ENCODE measurements around the gene ZNF805.
A peak's percentile ranks its signal among the peaks of the same experiment; 100 is the strongest.

Gene ZNF805

DNA sequence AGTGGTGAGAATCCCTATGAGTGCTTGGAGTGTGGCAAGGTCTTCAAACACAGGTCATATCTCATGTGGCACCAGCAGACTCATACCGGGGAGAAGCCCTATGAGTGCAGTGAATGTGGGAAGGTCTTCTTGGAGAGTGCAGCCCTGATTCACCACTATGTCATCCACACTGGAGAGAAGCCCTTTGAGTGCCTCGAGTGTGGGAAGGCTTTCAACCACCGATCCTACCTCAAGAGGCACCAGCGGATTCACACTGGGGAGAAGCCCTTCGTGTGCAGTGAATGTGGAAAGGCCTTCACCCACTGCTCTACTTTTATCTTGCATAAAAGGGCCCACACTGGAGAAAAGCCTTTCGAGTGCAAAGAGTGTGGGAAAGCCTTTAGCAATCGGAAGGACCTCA, 28.3 kb upstream of the ZNF805 start:
- DNase-seq (ENCODE audit: low read depth in 2 of 2) = peak in 1 of 2 donors; percentile 14
- no peak overlapping the region for H3K4me3 ChIP-seq (replicated peaks in 1 of 2; ENCODE audit: low read depth in 2 of 2, low read length in 2 of 2)
- no peak for TF ChIP-seq CTCF (IDR thresholded peaks at IDR 0.05; ENCODE audit: low read depth, low read length)

DNA sequence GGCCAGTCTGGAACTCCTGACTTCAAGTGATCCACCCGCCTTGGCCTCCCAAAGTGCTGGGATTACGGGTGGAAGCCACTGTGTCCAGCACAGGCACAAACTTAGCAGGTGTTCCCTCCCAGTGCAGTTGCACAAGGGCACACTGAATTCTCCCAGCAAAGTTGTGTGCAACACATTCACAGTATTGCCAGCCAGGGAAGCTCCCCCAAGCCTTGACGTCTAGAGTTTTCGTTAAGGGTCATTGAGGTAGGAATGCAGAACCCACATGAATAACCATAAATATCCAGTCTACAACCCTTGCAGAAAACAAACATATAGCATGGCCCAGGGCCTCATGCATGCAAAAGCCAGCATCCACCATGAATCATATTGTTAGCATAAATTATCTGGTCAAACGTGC, 12.9 kb upstream of the ZNF805 start:
- H3K4me3 ChIP-seq (replicated peaks in 1 of 2; ENCODE audit: low read depth in 2 of 2, low read length in 2 of 2) = no peak overlapping the region
- no peak for TF ChIP-seq CTCF (IDR thresholded peaks at IDR 0.05; ENCODE audit: low read depth, low read length)
- no peak for DNase-seq (ENCODE audit: low read depth in 2 of 2)

GRCh38 chr19:57231686-57232085, 8.7 kb upstream of the ZNF805 start:
- TF ChIP-seq CTCF (IDR thresholded peaks at IDR 0.05; ENCODE audit: low read depth, low read length) = no peak
- H3K4me3 ChIP-seq (replicated peaks in 1 of 2; ENCODE audit: low read depth in 2 of 2, low read length in 2 of 2) = no peak overlapping the region
- DNase-seq (ENCODE audit: low read depth in 2 of 2) = no peak

- no peak overlapping the region for H3K4me3 ChIP-seq (replicated peaks in 1 of 2; ENCODE audit: low read depth in 2 of 2, low read length in 2 of 2)
- no peak for DNase-seq (ENCODE audit: low read depth in 2 of 2)
- no peak for TF ChIP-seq CTCF (IDR thresholded peaks at IDR 0.05; ENCODE audit: low read depth, low read length)
Observed at GRCh38 chr19:57233207-57233606, 7.2 kb upstream of the ZNF805 start.

- TF ChIP-seq CTCF (IDR thresholded peaks at IDR 0.05; ENCODE audit: low read depth, low read length) = no peak
- H3K4me3 ChIP-seq (replicated peaks in 1 of 2; ENCODE audit: low read depth in 2 of 2, low read length in 2 of 2) = peak overlapping the region; percentile 83 to 92
- DNase-seq (ENCODE audit: low read depth in 2 of 2) = peak in 1 of 2 donors; percentile 7
Observed at GRCh38 chr19:57239982-57240310, 486 bp upstream of the ZNF805 start.

DNA sequence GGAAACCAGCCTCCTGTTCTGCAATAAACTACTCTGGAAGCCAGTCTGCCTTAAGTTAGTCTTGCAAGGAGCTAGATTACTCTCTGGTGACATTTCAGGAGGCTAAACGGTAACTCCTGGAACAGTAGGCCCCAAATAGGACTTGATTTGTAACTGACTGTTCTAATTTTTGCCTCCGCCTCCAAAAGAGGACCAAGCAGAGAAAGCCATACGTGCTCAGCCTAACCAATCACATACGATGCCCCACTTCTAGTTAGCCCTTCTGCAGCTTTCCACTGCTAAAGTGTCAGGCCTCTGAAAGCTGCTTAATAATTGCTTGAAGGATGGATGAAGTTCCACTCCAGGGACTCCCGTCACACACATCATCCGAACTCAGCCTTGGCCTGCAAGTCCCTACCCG, 744 bp downstream of the ZNF805 start:
- DNase-seq (ENCODE audit: low read depth in 2 of 2) = peak; percentile 30 to 51
- peak overlapping the region; percentile 83 to 92 for H3K4me3 ChIP-seq (replicated peaks in 1 of 2; ENCODE audit: low read depth in 2 of 2, low read length in 2 of 2)
- TF ChIP-seq CTCF (IDR thresholded peaks at IDR 0.05; ENCODE audit: low read depth, low read length) = no peak

GRCh38 chr19:57242821-57243220, 2.4 kb downstream of the ZNF805 start:
- TF ChIP-seq CTCF (IDR thresholded peaks at IDR 0.05; ENCODE audit: low read depth, low read length) = no peak
- DNase-seq (ENCODE audit: low read depth in 2 of 2) = no peak
- no peak overlapping the region for H3K4me3 ChIP-seq (replicated peaks in 1 of 2; ENCODE audit: low read depth in 2 of 2, low read length in 2 of 2)

Data from cardiac fibroblast (primary cell).